HG03342 (cell line): ENCODE data around the gene CHRNA10.
"Not testable (repeated sequence)": the region's sequence is repeated elsewhere in the genome, so short reads cannot be mapped to it uniquely, and the experiment has no call there.

Experiments used
- ATAC-seq: cut with Tn5 transposase; IDR thresholded peaks from one replicate; pipeline ENCODE4 v1.9.1; 2021; ENCODE audit warnings: mild to moderate bottlenecking, moderate library complexity; ENCODE audit not compliant: unreplicated experiment

Gene CHRNA10

GRCh38 chr11:3666023-3666530 lies 5.1 kb downstream of the CHRNA10 start:
- ATAC-seq: no peak

- ATAC-seq: no peak
These were observed 5.7 kb downstream of the CHRNA10 start for GRCh38 chr11:3665336-3666022.

- ATAC-seq: no peak
These were observed 7.1 kb downstream of the CHRNA10 start for GRCh38 chr11:3664032-3664630.

- ATAC-seq: no peak
These were observed 8.3 kb downstream of the CHRNA10 start for GRCh38 chr11:3662856-3663255.

- no peak for ATAC-seq
These were observed 10.2 kb downstream of the CHRNA10 start for GRCh38 chr11:3660960-3661359.

GRCh38 chr11:3659595-3660515 lies 11.3 kb downstream of the CHRNA10 start:
- no peak for ATAC-seq

- no peak for ATAC-seq
These were observed 12.9 kb downstream of the CHRNA10 start for GRCh38 chr11:3658252-3658651.

- not testable (repeated sequence) for ATAC-seq
These were observed 13.9 kb downstream of the CHRNA10 start for GRCh38 chr11:3657331-3657730.

GRCh38 chr11:3655547-3655946 lies 15.6 kb downstream of the CHRNA10 start:
- no peak for ATAC-seq

GRCh38 chr11:3652514-3652913 lies 18.7 kb downstream of the CHRNA10 start:
- ATAC-seq: not testable (repeated sequence)

GRCh38 chr11:3649374-3649773 lies 21.8 kb downstream of the CHRNA10 start:
- not testable (repeated sequence) for ATAC-seq

GRCh38 chr11:3648843-3649242 lies 22.3 kb downstream of the CHRNA10 start:
- ATAC-seq: not testable (repeated sequence)

GRCh38 chr11:3645552-3645951 lies 25.6 kb downstream of the CHRNA10 start:
- no peak for ATAC-seq

- no peak for ATAC-seq
These were observed 26.4 kb downstream of the CHRNA10 start, which contains the start of gene ART1 for GRCh38 chr11:3644817-3645235. ART1 (plus strand) TSS chr11:3645128; CDS start chr11:3659214, 14,086 bp downstream.

GRCh38 chr11:3643102-3643546 lies 28.1 kb downstream of the CHRNA10 start:
- not testable (repeated sequence) for ATAC-seq

- ATAC-seq: peak; percentile 46
These were observed 28.9 kb downstream of the CHRNA10 start for GRCh38 chr11:3642071-3642951.

GRCh38 chr11:3641701-3642070 lies 29.5 kb downstream of the CHRNA10 start, which contains the start of gene ART5:
ART5 (minus strand) TSS chr11:3641992; CDS start chr11:3641862, 130 bp downstream.
- ATAC-seq: no peak

- ATAC-seq: no peak
These were observed 30.0 kb downstream of the CHRNA10 start for GRCh38 chr11:3641191-3641590.

- ATAC-seq: no peak
These were observed 31.3 kb downstream of the CHRNA10 start for GRCh38 chr11:3639841-3640240.

- ATAC-seq: no peak
These were observed 32.7 kb downstream of the CHRNA10 start for GRCh38 chr11:3638513-3638912.
